ENCODE results near the gene HGFAC. TPM values are rescaled to one million over a fixed set of nuclear protein-coding genes. Genes with fewer than 3 reads are reported as not detected.

HGFAC gene
- total RNA-seq, 1 experiment from 2014 or later = 0.53 TPM

GRCh38 chr4:3471098-3471760 is 29.5 kb downstream of the HGFAC start:
- no peak overlapping the region for H3K4me3 ChIP-seq
- no peaks in the 10 kb centered on the region for H3K9me3 ChIP-seq
- no peaks in the 10 kb centered on the region for H3K36me3 ChIP-seq
- no peak for DNase-seq
- no peaks in the 10 kb centered on the region for H3K27me3 ChIP-seq

GRCh38 chr4:3471886-3472285 is 30.1 kb downstream of the HGFAC start:
- no peaks in the 10 kb centered on the region for H3K9me3 ChIP-seq
- no peak for DNase-seq

DNA sequence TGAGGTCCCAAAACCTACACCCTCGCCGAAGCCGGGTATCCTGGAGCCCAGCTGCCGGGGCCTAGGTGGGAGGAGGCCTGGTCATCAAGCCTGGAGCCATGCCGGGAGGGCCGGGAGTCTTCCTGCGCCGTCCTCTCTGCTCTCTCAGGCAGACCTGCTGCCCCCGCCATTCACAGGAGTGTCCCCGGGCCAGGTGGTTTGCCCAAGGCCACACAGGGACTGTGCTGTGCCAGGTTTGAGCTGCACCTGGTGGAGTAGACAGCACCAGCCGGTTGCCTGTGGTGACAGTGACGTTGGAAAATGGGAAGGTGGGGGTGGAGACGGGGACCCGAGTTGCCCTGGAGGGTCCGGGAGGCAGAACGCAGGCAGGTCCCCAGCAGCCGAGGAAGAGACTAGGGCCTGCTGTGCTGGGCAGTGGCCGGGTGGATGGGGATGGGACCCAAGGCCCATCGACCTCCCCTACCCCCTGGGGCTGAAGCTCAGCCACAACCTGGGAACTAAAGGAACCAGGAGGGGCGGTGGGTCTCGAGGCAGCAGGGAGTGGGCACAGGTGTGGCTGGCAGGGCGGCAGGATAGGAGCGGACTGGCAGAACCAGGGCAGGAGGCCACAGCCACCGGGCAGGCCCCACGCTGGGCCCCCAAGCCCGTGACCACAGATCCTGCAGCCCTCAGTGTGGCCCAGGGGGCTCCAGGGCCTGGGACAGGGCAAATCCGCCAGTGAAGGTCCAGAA is 30.8 kb downstream of the HGFAC start:
- H3K9me3 ChIP-seq = no peaks in the 10 kb centered on the region
- no peaks in the 10 kb centered on the region for H3K27me3 ChIP-seq
- H3K36me3 ChIP-seq = no peaks in the 10 kb centered on the region
- DNase-seq = no peak
- H3K4me3 ChIP-seq = no peak overlapping the region

More at GRCh38 chr4:3471886-3472285, 30.1 kb downstream of the HGFAC start:
- Histone ChIP-seq H3K36me3 (no peaks in the 10 kb centered on the region), H3K4me3 (no peak overlapping the region), H3K27me3 (no peaks in the 10 kb centered on the region)

GRCh38 chr4:3473181-3473950 is 31.6 kb downstream of the HGFAC start:
- DNase-seq = no peak
- Histone ChIP-seq H3K36me3 (no peaks in the 10 kb centered on the region), H3K4me3 (no peak overlapping the region), H3K9me3 (no peaks in the 10 kb centered on the region), H3K27me3 (no peaks in the 10 kb centered on the region)

GRCh38 chr4:3473996-3474765 is 32.4 kb downstream of the HGFAC start:
- no peak overlapping the region for H3K4me3 ChIP-seq
- H3K27me3 ChIP-seq = no peaks in the 10 kb centered on the region
- DNase-seq = no peak
- no peaks in the 10 kb centered on the region for H3K9me3 ChIP-seq
- no peaks in the 10 kb centered on the region for H3K36me3 ChIP-seq

DNA sequence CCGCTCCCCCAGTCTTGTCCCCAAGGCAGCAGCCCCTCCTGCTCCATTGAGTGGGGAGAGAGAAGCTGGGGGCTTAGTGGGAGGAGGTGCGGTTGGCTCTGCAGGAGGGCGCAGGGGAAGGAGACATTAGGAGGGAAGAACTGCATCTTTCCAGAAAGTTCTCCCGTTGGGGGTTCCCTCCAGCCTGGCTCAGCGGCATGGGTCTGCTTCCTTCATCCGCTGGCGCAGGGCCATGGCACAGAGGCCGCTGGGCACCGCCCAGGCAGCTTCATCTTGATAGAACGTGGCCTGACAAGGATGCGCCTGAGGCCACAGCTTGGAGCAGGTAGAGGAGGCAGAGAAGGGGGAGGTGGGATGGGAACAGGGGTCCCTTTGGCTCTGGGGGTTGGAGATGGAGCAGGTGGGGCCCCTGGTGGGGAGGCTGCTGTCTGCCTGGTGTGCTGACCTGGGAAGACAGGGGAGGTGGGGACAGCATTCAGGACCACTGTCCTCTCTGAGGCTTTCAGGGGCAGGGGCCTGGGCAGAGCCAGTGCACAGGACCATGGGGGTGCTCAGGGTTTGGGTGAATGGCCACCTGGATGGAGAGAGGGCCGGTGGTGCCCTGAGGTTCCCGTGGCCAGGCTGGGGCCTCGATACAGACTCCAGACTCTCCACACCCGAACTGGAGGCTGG is 33.4 kb downstream of the HGFAC start:
- Histone ChIP-seq H3K27me3 (no peaks in the 10 kb centered on the region), H3K36me3 (no peaks in the 10 kb centered on the region), H3K9me3 (no peaks in the 10 kb centered on the region), H3K4me3 (no peak overlapping the region)
- DNase-seq = no peak

GRCh38 chr4:3475713-3476260 is 34.0 kb downstream of the HGFAC start:
- no peaks in the 10 kb centered on the region for H3K36me3 ChIP-seq
- no peaks in the 10 kb centered on the region for H3K9me3 ChIP-seq
- no peaks in the 10 kb centered on the region for H3K27me3 ChIP-seq
- no peak for DNase-seq
- H3K4me3 ChIP-seq = no peak overlapping the region

GRCh38 chr4:3476341-3476747 is 34.6 kb downstream of the HGFAC start:
- no peak for DNase-seq
- Histone ChIP-seq H3K27me3 (no peaks in the 10 kb centered on the region), H3K36me3 (no peaks in the 10 kb centered on the region), H3K9me3 (no peaks in the 10 kb centered on the region), H3K4me3 (no peak overlapping the region)

DNA sequence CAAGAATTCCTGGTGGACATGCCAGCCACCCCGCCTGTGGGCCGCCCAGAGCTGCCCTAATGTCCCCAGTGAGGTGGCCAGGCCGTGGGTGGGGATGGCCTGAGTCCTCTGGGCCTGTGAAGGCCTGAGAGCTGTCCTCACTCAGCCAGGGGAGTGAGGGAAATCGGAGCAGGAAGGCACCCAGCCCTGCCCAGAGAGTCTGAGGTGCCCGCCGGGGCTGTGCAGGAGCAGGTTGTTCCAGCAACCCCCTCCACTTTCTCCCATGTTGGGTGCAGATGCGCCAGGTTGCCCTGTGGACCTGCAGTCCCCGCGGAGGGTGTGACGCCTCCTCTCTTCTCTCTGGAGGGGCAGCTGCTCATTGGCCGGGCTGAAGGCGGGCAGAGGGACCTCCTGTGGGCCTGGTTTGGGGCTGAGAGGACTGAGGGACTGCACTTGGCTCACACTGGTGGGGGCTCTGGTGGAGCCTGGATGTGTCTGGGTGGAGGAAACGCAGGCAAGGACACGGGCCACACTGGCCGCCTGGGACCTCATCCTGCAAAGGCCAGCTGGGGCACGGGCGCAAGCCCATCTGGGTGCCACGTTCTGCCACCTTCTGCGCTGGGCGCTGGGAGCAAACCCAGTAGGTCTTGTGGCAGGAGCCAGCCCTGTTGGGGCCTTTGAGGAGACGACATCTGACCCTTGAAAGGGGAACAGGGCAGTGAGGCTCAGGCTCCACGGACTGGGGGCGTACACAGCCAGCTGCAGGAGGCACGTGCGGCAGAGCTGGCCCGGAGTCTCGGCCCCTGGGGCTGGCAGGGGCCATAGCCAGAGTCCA is 35.4 kb downstream of the HGFAC start:
- Histone ChIP-seq H3K27me3 (no peaks in the 10 kb centered on the region), H3K4me3 (no peak overlapping the region), H3K9me3 (no peaks in the 10 kb centered on the region), H3K36me3 (no peaks in the 10 kb centered on the region)
- DNase-seq = no peak

- DNase-seq = no peak
- no peak overlapping the region for H3K4me3 ChIP-seq
- no peaks in the 10 kb centered on the region for H3K9me3 ChIP-seq
- no peaks in the 10 kb centered on the region for H3K36me3 ChIP-seq
- no peaks in the 10 kb centered on the region for H3K27me3 ChIP-seq
These were observed 36.1 kb downstream of the HGFAC start for GRCh38 chr4:3477750-3478430.

GRCh38 chr4:3478446-3479357 is 36.9 kb downstream of the HGFAC start:
- Histone ChIP-seq H3K4me3 (no peak overlapping the region), H3K27me3 (no peaks in the 10 kb centered on the region), H3K9me3 (no peaks in the 10 kb centered on the region), H3K36me3 (no peaks in the 10 kb centered on the region)
- DNase-seq = no peak

GRCh38 chr4:3479358-3480101 is 37.8 kb downstream of the HGFAC start:
- no peaks in the 10 kb centered on the region for H3K36me3 ChIP-seq
- no peaks in the 10 kb centered on the region for H3K27me3 ChIP-seq
- no peak for DNase-seq
- H3K4me3 ChIP-seq = no peak overlapping the region
- H3K9me3 ChIP-seq = no peaks in the 10 kb centered on the region

DNA sequence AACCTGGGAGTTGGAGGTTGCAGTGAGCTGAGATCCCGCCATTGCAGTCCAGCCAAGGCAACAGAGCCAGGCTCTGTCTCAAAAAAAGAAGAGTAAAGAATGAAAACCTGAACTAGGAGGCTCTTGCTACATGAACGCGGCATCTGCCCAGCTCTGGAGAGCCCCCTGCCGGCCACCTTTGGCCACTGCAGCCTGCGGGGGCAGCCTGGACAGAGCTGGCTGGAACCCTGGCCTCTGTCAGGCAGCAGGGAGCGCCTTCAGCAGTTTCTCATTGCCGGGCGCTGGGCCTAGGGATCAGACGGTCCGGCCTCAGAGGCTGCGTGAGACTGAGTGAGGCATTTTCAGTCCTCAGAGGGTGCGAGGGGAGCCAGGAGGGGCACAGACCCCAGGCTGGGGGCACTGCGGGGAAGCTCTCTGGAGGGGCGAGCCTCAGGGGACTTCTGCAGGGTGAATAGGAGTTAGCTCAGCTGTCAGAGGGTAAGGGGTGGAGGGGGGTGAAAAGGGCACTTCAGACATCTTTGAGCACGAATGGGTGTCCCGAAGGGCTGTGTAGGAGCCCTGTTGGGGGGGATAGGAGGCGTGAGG is 38.9 kb downstream of the HGFAC start:
- Histone ChIP-seq H3K4me3 (no peak overlapping the region), H3K36me3 (no peaks in the 10 kb centered on the region), H3K9me3 (no peaks in the 10 kb centered on the region), H3K27me3 (no peaks in the 10 kb centered on the region)
- DNase-seq = peak; percentile 72

All from MG63 (cell line).